OCI-LY3 (cell line): Measurements from ENCODE around the gene VNN1.

ENCODE experiments used
- EZH2phosphoT487 ChIP-seq: fragments of 200-600 bp; shearing (Covaris generic); IDR thresholded peaks from 2 replicates; pipeline ENCODE4 v1.6.1; 2018; ENCODE audit warnings: antibody characterized with exemption, mixed run types, low read depth
- TF ChIP-seq, protein P1 (sequence below): fragments of 200-600, 300-600 bp; sonication (generic); IDR thresholded peaks from 2 replicates; pipeline ENCODE4 v1.5.1; 2014; ENCODE audit warnings: antibody characterized with exemption, low read length, low read depth

DNA sequence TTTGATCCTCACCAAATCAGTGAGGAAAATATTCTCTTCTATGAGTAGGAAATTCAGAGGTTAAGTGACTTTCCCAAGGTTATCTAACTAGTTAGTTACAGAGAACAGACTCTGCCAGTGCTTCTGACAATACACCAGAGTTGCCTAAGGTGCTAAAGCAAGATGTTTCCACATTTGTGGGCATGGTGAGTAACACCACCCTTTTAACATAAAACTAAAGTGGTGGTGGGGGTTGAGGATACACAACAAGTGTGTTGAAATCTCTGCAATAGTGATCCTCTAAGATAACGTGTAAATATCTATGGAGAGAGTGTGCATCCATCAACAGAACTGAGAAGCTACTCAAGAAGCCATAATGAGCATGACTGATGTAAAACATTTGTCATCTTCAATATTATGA is 32.2 kb upstream of the VNN1 start:
- TF ChIP-seq, protein P1, sequence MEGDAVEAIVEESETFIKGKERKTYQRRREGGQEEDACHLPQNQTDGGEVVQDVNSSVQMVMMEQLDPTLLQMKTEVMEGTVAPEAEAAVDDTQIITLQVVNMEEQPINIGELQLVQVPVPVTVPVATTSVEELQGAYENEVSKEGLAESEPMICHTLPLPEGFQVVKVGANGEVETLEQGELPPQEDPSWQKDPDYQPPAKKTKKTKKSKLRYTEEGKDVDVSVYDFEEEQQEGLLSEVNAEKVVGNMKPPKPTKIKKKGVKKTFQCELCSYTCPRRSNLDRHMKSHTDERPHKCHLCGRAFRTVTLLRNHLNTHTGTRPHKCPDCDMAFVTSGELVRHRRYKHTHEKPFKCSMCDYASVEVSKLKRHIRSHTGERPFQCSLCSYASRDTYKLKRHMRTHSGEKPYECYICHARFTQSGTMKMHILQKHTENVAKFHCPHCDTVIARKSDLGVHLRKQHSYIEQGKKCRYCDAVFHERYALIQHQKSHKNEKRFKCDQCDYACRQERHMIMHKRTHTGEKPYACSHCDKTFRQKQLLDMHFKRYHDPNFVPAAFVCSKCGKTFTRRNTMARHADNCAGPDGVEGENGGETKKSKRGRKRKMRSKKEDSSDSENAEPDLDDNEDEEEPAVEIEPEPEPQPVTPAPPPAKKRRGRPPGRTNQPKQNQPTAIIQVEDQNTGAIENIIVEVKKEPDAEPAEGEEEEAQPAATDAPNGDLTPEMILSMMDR = no peak
- no peak for TF ChIP-seq EZH2phosphoT487
